Nephron (organoid): ENCODE results near the gene TRAK2.

Experiments
- H3K27ac Mint-ChIP-seq, 3 experiments: 2 replicates each; pipeline ENCODE4 v1.8.0; 2020; ENCODE audit warnings: mixed read lengths in 3 of 3, mild to moderate bottlenecking in 2 of 3, moderate library complexity in 1 of 3
- H3K27me3 Mint-ChIP-seq: 2 replicates; pipeline ENCODE4 v1.8.0; 2021; ENCODE audit warnings: low read depth, mild to moderate bottlenecking, moderate library complexity, mixed read lengths
- H3K36me3 Mint-ChIP-seq: 2 replicates; pipeline ENCODE4 v1.8.0; 2020; ENCODE audit warnings: low read depth, mixed read lengths
- H3K4me1 Mint-ChIP-seq: 2 replicates; pipeline ENCODE4 v1.8.0; 2020; ENCODE audit warnings: mixed read lengths
- H3K4me3 Mint-ChIP-seq, 3 experiments: 2 replicates each; pipeline ENCODE4 v1.8.0; 2020; ENCODE audit warnings: mild to moderate bottlenecking in 3 of 3, mixed read lengths in 3 of 3, moderate library complexity in 2 of 3
- H3K9me3 Mint-ChIP-seq: 2 replicates; pipeline ENCODE4 v1.8.0; 2020; ENCODE audit warnings: mixed read lengths
- TF ChIP-seq, protein P1 (sequence below), 3 experiments: fragments of 200-600 bp; sonication (generic); IDR thresholded peaks; one replicate each; pipeline ENCODE4 v1.5.0; 2021; ENCODE audit warnings: antibody characterized with exemption in 3 of 3; ENCODE audit not compliant: unreplicated experiment in 3 of 3

Gene TRAK2

DNA sequence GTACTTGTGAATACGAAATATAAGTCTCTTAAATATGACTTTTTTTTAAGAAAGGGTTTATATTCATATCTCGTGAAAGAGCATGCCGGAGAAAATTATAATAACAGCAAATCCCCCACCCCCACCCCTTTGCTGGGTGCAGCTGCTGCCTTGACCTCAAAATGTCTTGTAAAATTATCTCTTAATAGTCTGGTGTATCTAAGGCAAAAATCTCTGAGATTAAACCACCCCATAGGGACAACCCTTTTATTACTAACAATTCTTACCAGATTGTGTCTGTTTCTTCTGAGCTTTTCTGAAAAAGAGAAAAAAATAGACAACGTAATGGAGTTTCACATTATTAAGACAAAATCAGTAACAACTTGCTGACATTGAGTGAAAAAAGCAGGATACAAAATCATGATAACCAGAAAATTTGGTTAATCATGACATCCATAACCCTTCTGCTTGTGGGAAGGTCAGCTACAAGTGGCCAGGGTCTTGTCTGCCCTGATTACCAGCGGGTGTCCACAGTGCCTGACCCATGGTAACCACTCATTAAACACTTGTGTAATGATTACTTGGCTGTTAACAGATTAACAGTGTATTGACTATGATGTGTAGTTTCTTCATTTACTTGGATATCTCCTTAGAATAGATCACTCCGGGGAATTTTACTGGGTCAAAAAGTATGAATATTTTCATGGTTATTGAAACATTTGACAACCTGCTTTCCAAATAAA lies 1.8 kb upstream of the TRAK2 start:
- no peaks in the 10 kb centered on the region for H3K9me3 Mint-ChIP-seq
- H3K36me3 Mint-ChIP-seq = peaks cover 6% of the 10 kb centered on the region
- H3K27ac Mint-ChIP-seq = peak overlapping the region; percentile 80 to 97 (median 93)
- TF ChIP-seq, protein P1, sequence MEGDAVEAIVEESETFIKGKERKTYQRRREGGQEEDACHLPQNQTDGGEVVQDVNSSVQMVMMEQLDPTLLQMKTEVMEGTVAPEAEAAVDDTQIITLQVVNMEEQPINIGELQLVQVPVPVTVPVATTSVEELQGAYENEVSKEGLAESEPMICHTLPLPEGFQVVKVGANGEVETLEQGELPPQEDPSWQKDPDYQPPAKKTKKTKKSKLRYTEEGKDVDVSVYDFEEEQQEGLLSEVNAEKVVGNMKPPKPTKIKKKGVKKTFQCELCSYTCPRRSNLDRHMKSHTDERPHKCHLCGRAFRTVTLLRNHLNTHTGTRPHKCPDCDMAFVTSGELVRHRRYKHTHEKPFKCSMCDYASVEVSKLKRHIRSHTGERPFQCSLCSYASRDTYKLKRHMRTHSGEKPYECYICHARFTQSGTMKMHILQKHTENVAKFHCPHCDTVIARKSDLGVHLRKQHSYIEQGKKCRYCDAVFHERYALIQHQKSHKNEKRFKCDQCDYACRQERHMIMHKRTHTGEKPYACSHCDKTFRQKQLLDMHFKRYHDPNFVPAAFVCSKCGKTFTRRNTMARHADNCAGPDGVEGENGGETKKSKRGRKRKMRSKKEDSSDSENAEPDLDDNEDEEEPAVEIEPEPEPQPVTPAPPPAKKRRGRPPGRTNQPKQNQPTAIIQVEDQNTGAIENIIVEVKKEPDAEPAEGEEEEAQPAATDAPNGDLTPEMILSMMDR (IDR thresholded peaks at IDR 0.05; ENCODE audit: unreplicated experiment in 3 of 3) = no peak
- H3K4me1 Mint-ChIP-seq = peaks cover 43% of the 10 kb centered on the region
- peak overlapping the region; percentile 87 to 98 (median 95) for H3K4me3 Mint-ChIP-seq
- no peaks in the 10 kb centered on the region for H3K27me3 Mint-ChIP-seq

DNA sequence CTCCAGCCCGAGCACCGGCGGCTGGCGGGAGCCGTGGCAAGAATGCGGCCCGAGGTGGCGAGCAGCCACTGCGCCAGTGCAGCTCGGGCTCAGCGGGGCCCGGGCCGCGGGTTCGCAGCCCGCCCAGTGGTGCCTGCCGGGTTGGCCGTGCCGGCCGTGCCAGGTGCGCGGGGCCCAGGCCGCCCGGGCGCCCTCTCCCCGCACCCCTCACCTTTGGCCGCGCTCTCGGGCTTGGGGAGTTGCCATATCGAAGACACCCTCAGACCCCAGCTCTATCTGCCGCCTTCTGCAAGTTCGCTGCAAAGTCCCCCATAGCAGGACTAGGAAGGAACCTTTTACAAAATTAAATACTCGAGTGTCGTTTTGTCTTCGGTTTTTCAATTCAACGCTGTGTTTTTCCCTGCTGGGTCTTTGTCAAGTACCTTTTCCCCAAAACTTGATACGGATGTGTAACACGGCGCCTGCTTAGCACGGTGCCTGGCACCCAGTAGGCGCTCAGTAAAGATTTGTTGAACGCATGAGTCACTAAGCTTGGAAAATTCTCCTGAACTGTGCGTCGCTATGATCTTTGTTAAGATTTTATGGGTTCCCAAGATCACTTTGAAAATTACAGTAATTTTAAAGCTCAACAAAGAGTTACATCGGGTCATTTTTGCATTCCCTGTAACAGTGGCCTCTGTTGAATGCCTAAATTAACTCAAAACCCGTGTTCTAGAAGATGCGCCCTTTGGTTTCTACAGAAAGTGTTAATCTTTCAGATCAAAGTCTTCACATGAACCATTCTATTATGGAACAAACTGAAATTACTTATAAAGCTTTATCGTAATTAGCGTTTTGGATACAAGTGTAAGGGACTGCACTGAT lies 1.0 kb upstream of the TRAK2 start:
- H3K4me3 Mint-ChIP-seq = peak overlapping the region; percentile 87 to 98 (median 95)
- peaks cover 6% of the 10 kb centered on the region for H3K36me3 Mint-ChIP-seq
- H3K27ac Mint-ChIP-seq = peak overlapping the region; percentile 80 to 97 (median 93)
- H3K9me3 Mint-ChIP-seq = no peaks in the 10 kb centered on the region
- TF ChIP-seq, protein P1 (IDR thresholded peaks at IDR 0.05; ENCODE audit: unreplicated experiment in 3 of 3) = peak in 1 of 3 experiments; percentile 5
- H3K4me1 Mint-ChIP-seq = peaks cover 43% of the 10 kb centered on the region
- no peaks in the 10 kb centered on the region for H3K27me3 Mint-ChIP-seq

DNA sequence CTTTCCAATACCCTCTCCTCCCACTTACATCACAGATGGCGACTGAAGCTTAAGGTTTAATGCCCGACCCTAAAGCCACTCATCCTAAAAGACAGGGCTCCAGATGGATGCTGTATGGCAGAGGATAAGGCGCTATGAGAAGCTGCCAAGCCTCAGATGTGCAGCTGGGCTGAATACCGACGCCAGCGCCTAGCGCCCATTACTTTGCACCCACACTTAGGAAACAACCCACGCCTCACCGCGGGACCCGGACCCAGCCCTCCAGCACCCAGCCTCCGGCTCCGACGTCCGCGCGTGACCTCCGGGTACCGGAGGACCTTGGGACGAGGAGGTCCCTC lies 335 bp downstream of the TRAK2 start:
- Mint-ChIP-seq H3K27me3 (no peaks in the 10 kb centered on the region), H3K4me3 (peak overlapping the region; percentile 98 to 99 (median 98)), H3K27ac (peak overlapping the region; percentile 89 to 98 (median 93)), H3K4me1 (peaks cover 43% of the 10 kb centered on the region), H3K9me3 (no peaks in the 10 kb centered on the region), H3K36me3 (peaks cover 6% of the 10 kb centered on the region)
- TF ChIP-seq, protein P1 (IDR thresholded peaks at IDR 0.05; ENCODE audit: unreplicated experiment in 3 of 3) = no peak

DNA sequence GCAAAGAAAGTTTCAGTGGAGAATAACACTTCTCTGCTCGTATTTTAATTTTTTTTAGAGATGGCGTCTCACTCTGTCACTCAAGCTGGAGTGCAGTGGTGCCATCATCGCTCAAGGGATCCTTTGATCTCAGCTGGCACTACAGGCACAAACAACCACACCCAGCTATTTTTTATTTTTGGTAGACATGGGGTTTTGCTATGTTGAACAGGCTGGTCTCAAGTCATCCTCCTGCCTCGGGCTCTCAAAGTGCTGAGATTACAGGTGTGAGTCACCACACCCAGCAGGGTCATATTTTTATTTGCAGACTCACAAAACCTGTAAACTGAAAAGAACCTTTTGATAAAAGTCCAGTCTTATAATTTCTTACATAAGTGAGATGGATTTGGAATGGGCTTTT lies 2.6 kb downstream of the TRAK2 start:
- TF ChIP-seq, protein P1 (IDR thresholded peaks at IDR 0.05; ENCODE audit: unreplicated experiment in 3 of 3) = no peak
- Mint-ChIP-seq H3K36me3 (no peaks in the 10 kb centered on the region), H3K4me3 (peak overlapping the region; percentile 63 to 80 (median 79)), H3K27ac (no peak overlapping the region), H3K27me3 (no peaks in the 10 kb centered on the region), H3K9me3 (no peaks in the 10 kb centered on the region), H3K4me1 (peaks cover 40% of the 10 kb centered on the region)

DNA sequence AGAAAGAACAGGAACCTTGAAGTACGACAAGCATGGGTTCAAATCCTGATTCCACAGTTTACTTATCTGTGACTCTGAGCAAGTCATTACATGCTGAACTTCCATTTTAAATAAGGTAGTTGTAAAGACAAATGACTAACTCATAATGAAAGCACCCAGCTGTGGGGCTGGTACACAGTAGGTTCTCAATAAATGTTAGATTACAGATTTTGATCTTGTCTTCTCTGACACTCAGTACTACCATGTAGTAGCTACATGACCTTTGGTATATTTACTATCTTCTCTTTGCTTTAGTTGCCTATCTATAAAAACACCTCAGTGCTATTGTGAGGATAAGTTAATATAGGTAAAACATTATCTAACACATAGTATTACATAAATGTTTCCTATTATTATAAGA lies 3.2 kb downstream of the TRAK2 start:
- peaks cover 33% of the 10 kb centered on the region for H3K4me1 Mint-ChIP-seq
- H3K27me3 Mint-ChIP-seq = no peaks in the 10 kb centered on the region
- H3K36me3 Mint-ChIP-seq = no peaks in the 10 kb centered on the region
- H3K4me3 Mint-ChIP-seq = peak overlapping the region; percentile 25 to 53 (median 41)
- H3K9me3 Mint-ChIP-seq = no peaks in the 10 kb centered on the region
- TF ChIP-seq, protein P1 (IDR thresholded peaks at IDR 0.05; ENCODE audit: unreplicated experiment in 3 of 3) = no peak
- no peak overlapping the region for H3K27ac Mint-ChIP-seq
